CD8-positive, alpha-beta memory T cell (primary cell): ENCODE data around the gene GNG10. TPM values are rescaled to one million over a fixed set of nuclear protein-coding genes. Genes with fewer than 3 reads are reported as not detected.
A peak's percentile ranks its signal among the peaks of the same experiment; 100 is the strongest.
"Not testable (repeated sequence)": the region's sequence is repeated elsewhere in the genome, so short reads cannot be mapped to it uniquely, and the experiment has no call there.

Experiments
- CTCF ChIA-PET: fragments of 350-600 bp; sonication (Branson Sonifier 250); formaldehyde crosslinking; loops from one replicate; lab custom pipeline; 2021; ENCODE audit warnings: antibody characterized with exemption; lab: Charles Lee
- POLR2A ChIA-PET: fragments of 350-600 bp; sonication (Branson Sonifier 250); formaldehyde crosslinking; loops from one replicate; lab custom pipeline; 2021; ENCODE audit warnings: antibody characterized with exemption; lab: Charles Lee
- DNase-seq, 5 donors: peaks; one replicate each; pipeline versions ENCODE4 v3.0.0 to v3.0.0-alpha.2; 2020 to 2022; ENCODE audit warnings: mixed read lengths in 1 of 5
- H3K27ac ChIP-seq: one replicate; pipeline ENCODE4 v1.7.0; 2013; ENCODE audit warnings: low read depth, mild to moderate bottlenecking, low read length, moderate library complexity
- H3K27me3 ChIP-seq: 2 replicates; pipeline ENCODE4 v1.7.0; 2013; ENCODE audit warnings: low read length, mild to moderate bottlenecking; ENCODE audit not compliant: insufficient read depth, poor library complexity, severe bottlenecking
- H3K36me3 ChIP-seq: 2 replicates; pipeline ENCODE4 v1.7.0; 2013; ENCODE audit warnings: mild to moderate bottlenecking, low read length, moderate library complexity; ENCODE audit not compliant: insufficient read depth
- H3K4me1 ChIP-seq: 2 replicates; pipeline ENCODE4 v1.7.0; 2013; ENCODE audit warnings: mild to moderate bottlenecking, low read length, moderate library complexity; ENCODE audit not compliant: insufficient read depth
- H3K4me3 ChIP-seq: 2 replicates; pipeline ENCODE4 v1.7.0; 2013; ENCODE audit warnings: mild to moderate bottlenecking, low read length
- H3K9me3 ChIP-seq: 2 replicates; pipeline ENCODE4 v1.7.0; 2013; ENCODE audit warnings: mild to moderate bottlenecking, low read length
- H3K27ac Mint-ChIP-seq, 8 donors: one replicate each; pipeline ENCODE4 v1.8.0; 2020 to 2021; ENCODE audit warnings: mixed read lengths in 8 of 8, mild to moderate bottlenecking in 6 of 8, inconsistent platforms in 3 of 8, moderate library complexity in 3 of 8
- H3K27me3 Mint-ChIP-seq, 2 donors: one replicate each; pipeline ENCODE4 v1.8.0; 2020 to 2021; ENCODE audit warnings: mixed read lengths in 2 of 2, mild to moderate bottlenecking in 1 of 2, moderate library complexity in 1 of 2
- H3K36me3 Mint-ChIP-seq, 3 donors: one replicate each; pipeline ENCODE4 v1.8.0; 2020 to 2021; ENCODE audit warnings: mixed read lengths in 3 of 3, inconsistent platforms in 1 of 3, mild to moderate bottlenecking in 1 of 3
- H3K4me1 Mint-ChIP-seq, 3 donors: one replicate each; pipeline ENCODE4 v1.8.0; 2020 to 2021; ENCODE audit warnings: mixed read lengths in 3 of 3, inconsistent platforms in 1 of 3, mild to moderate bottlenecking in 1 of 3
- H3K4me3 Mint-ChIP-seq, 7 donors: one replicate each; pipeline ENCODE4 v1.8.0; 2020 to 2021; ENCODE audit warnings: mixed read lengths in 7 of 7, mild to moderate bottlenecking in 6 of 7, moderate library complexity in 4 of 7, inconsistent platforms in 2 of 7
- H3K9me3 Mint-ChIP-seq, 5 donors: one replicate each; pipeline ENCODE4 v1.8.0; 2020 to 2022; ENCODE audit warnings: mixed read lengths in 5 of 5, mild to moderate bottlenecking in 3 of 5, moderate library complexity in 2 of 5, inconsistent platforms in 1 of 5
- polyA plus RNA-seq: library from polyadenylated mRNA; unstranded; fragments of 300-500 nt; fragmentation: Illumina TruSeq; gene quantifications from one replicate; pipeline ENCODE4 v1.2.3, GENCODE V29; 2021
- total RNA-seq, 2 experiments: library from RNA; stranded (reverse); gene quantifications; one replicate each; pipeline ENCODE4 v1.2.3, GENCODE V29; 2021

The GNG10 gene
- total and polyA plus RNA-seq, 3 experiments from 2014 or later, result 21.9 to 25.1 (median 22.9) TPM

DNA sequence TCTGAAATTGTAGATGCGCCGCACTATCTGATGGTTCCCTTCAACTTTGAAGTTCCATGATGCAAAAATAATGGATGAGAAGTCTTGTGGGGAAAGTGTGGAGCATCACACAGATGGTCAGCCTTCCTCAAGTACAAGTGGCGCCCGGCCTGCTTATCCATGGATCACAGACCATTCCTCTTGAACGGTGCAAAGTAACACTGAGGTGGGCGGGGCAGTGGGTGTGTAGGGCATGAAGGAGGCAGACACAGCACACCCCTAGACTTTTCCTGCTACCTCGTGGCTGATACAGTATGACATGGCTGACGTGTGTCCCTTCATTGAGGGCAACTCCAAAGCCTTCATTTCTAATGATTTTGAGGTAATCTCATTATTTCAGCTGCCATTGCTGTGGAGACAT, 2.5 kb upstream of the GNG10 start:
- ChIA-PET CTCF (no interaction called here), POLR2A (no interaction called here)
- Histone ChIP-seq H3K9me3 (no peaks in the 10 kb centered on the region), H3K36me3 (no peaks in the 10 kb centered on the region), H3K4me1 (peaks cover 17% of the 10 kb centered on the region), H3K4me3 (no peak overlapping the region), H3K27me3 (no peaks in the 10 kb centered on the region), H3K27ac (no peak overlapping the region)
- H3K36me3 Mint-ChIP-seq, result peaks cover 0 to 15% (median 5%) of the 10 kb centered on the region in 3 donors
- H3K4me1 Mint-ChIP-seq, result peaks cover 21 to 32% (median 28%) of the 10 kb centered on the region in 3 donors
- no peaks in the 10 kb centered on the region for H3K9me3 Mint-ChIP-seq
- H3K4me3 Mint-ChIP-seq, result peak overlapping the region in 1 of 7 donors; percentile 84
- no peak overlapping the region for H3K27ac Mint-ChIP-seq
- no peaks in the 10 kb centered on the region for H3K27me3 Mint-ChIP-seq
- no peak for DNase-seq

DNA sequence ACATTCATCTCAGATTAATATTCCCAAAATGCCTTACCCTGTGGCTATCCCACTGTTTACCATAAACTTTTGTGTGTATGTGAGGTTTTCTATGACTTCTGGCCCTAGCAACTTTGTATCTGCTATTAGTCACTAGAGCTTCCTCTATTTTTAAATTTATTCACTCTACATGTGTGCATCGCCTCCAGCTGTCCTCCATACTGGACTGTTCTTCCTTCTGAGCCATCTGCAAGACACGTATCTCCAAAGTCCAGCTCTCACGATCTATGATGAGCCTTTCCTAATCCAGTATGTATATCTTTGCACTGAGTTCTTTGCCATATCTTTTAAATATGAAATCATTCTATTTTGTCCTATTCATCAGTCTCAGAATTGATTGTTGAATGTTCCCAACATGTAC, 1.7 kb upstream of the GNG10 start:
- Histone ChIP-seq H3K4me3 (no peak overlapping the region), H3K36me3 (no peaks in the 10 kb centered on the region), H3K4me1 (peaks cover 24% of the 10 kb centered on the region), H3K27ac (no peak overlapping the region), H3K9me3 (no peaks in the 10 kb centered on the region), H3K27me3 (no peaks in the 10 kb centered on the region)
- POLR2A ChIA-PET, result no interaction called here
- peaks cover 23 to 39% (median 36%) of the 10 kb centered on the region in 3 donors for H3K4me1 Mint-ChIP-seq
- no peaks in the 10 kb centered on the region for H3K9me3 Mint-ChIP-seq
- DNase-seq, result no peak
- CTCF ChIA-PET, result no interaction called here
- peak overlapping the region in 3 of 7 donors; percentile 84 to 90 (median 89) for H3K4me3 Mint-ChIP-seq
- H3K36me3 Mint-ChIP-seq, result peaks cover 0 to 12% (median 7%) of the 10 kb centered on the region in 3 donors
- no peaks in the 10 kb centered on the region for H3K27me3 Mint-ChIP-seq
- no peak overlapping the region for H3K27ac Mint-ChIP-seq

DNA sequence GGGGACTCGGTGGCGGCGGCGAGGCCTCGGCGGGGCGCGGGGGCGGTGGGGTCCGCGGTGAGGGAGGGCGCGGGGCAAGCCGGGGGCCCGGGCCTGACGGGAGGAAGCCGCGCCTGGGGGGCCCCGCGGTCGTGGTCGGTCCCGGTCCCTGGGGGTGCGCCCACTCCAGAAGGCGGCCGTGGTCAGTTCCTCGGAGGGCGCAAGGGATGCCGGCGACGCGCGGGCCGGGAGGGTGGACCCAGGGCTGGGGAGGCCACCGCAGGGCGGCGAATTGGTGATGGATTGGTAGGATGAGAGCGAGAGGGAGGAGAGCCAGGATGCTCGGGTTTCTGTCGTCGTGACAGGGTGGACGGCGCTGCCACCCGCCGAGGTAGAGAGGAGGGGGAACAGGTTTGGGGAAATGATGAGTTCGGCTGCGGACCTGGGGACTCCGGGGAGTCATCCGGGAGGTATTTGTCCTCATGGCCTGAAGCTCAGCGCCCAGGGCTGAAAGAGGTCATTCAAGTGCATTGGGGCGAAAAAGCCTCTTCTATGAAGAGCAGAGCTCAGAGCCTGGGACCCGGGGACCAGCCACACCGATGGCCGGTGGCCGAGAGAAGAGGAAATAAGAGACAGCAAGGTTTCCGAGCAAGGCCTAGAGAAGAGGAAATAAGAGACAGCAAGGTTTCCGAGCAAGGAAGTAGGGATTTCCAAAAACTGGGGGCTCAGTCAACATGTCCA, 557 bp downstream of the GNG10 start:
- DNase-seq, result peak; percentile 11 to 52 (median 21)
- Mint-ChIP-seq H3K27ac (peak overlapping the region; percentile 31 to 98 (median 88)), H3K9me3 (no peaks in the 10 kb centered on the region), H3K27me3 (no peaks in the 10 kb centered on the region), H3K4me3 (peak overlapping the region; percentile 93 to 98 (median 96)), H3K36me3 (peaks cover 0 to 19% (median 4%) of the 10 kb centered on the region in 3 donors), H3K4me1 (peaks cover 27 to 47% (median 47%) of the 10 kb centered on the region in 3 donors)
- POLR2A ChIA-PET, result interaction anchor here (0.7 to 2.0 kb wide), 3 partner anchors 9 to 1089 kb away, joined by 3 to 10 read pairs (median 4); partner anchors contain the start of gene DNAJC25
- peak overlapping the region; percentile 82 for H3K4me3 ChIP-seq
- no peaks in the 10 kb centered on the region for H3K36me3 ChIP-seq
- H3K27me3 ChIP-seq, result no peaks in the 10 kb centered on the region
- peaks cover 30% of the 10 kb centered on the region for H3K4me1 ChIP-seq
- peak overlapping the region; percentile 62 for H3K27ac ChIP-seq
- H3K9me3 ChIP-seq, result no peaks in the 10 kb centered on the region
- CTCF ChIA-PET, result interaction anchor here (1.3 to 1.5 kb wide), 3 partner anchors 9 to 413 kb away, joined by 4 to 7 read pairs (median 4); partner anchors contain the start of gene DNAJC25

DNA sequence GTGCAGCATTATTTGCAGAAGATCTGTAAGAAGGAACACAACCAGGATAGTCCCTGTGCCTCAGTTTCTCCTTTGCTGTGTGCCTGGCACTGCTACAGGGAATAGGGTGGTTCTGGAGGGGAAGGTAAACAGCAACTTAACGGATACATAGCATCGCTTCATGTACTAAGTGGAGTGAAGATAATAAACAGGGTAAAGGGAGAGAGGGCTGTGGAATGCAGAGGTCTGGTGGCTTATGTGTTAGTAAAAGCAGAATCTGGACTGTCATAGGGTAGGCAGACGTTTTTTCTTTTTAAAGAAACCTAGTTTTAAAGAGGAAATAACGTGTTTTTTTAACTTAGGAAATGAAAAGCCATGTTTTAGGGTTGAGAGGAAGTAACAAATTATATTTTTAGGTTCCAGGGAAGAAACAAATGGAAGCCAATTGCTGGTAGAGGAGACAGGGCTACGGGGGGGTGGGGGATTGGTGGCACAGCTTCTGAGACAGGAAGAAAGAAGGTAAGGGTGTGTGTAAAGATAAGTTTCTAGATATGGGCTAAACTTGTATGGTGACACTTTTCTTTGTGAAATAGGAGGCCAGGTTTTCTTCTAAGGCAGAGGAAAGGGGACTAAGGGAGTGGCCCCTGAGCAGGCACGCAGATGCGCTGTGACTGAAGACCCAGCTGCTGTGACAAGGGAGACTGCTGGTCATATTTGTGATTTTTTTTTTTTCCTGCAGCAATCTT, 1.3 kb downstream of the GNG10 start:
- no peaks in the 10 kb centered on the region for H3K27me3 ChIP-seq
- H3K4me1 ChIP-seq, result peaks cover 30% of the 10 kb centered on the region
- peak overlapping the region; percentile 93 to 98 (median 96) for H3K4me3 Mint-ChIP-seq
- DNase-seq, result peak in 1 of 5 donors; percentile 20
- ChIA-PET POLR2A (interaction anchor here (1.0 to 2.0 kb wide), 2 partner anchors 32 to 1089 kb away, joined by 4 to 10 read pairs; partner anchors contain the start of gene DNAJC25), CTCF (interaction anchor here (1.5 kb wide), 1 partner anchor 9 kb away, joined by 4 read pairs; no protein-coding TSS in a partner anchor)
- H3K4me3 ChIP-seq, result peak overlapping the region; percentile 82
- peaks cover 27 to 48% (median 47%) of the 10 kb centered on the region in 3 donors for H3K4me1 Mint-ChIP-seq
- no peaks in the 10 kb centered on the region for H3K27me3 Mint-ChIP-seq
- peak overlapping the region; percentile 62 for H3K27ac ChIP-seq
- no peaks in the 10 kb centered on the region for H3K36me3 ChIP-seq
- no peaks in the 10 kb centered on the region for H3K9me3 Mint-ChIP-seq
- peak overlapping the region; percentile 31 to 98 (median 88) for H3K27ac Mint-ChIP-seq
- H3K9me3 ChIP-seq, result no peaks in the 10 kb centered on the region
- H3K36me3 Mint-ChIP-seq, result peaks cover 0 to 26% (median 4%) of the 10 kb centered on the region in 3 donors

DNA sequence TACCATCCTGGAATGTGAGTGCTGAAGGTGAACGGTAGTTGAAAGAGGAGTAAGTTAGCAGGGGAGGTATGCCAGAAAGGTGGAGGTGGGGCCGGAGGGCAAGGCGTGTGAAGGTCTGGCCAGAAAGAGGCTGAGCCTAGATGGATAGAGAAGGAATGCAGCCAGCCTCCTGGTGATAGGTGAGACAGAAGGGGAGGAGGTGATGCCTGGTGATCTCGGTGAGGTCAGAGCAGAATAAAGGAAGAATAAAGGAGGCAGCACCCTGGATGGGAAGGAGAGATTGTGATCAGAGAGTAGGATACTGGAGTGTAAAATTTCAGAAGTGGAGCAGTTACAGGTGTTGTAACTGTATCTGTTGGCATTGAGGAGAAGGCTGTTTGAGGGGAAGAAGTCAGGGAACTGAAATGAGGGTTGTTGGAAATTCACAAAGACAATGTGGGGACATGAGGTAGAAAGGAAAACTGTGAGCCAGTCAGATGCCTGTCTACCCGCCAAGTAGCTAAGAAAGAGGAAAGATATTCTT, 2.0 kb downstream of the GNG10 start:
- peaks cover 30% of the 10 kb centered on the region for H3K4me1 ChIP-seq
- CTCF ChIA-PET, result no interaction called here
- POLR2A ChIA-PET, result no interaction called here
- Mint-ChIP-seq H3K27ac (peak overlapping the region; percentile 31 to 98 (median 88)), H3K4me3 (peak overlapping the region; percentile 93 to 98 (median 96)), H3K36me3 (peaks cover 0 to 30% (median 4%) of the 10 kb centered on the region in 3 donors), H3K4me1 (peaks cover 27 to 48% (median 47%) of the 10 kb centered on the region in 3 donors), H3K9me3 (no peaks in the 10 kb centered on the region), H3K27me3 (no peaks in the 10 kb centered on the region)
- DNase-seq, result no peak
- no peaks in the 10 kb centered on the region for H3K9me3 ChIP-seq
- no peaks in the 10 kb centered on the region for H3K27me3 ChIP-seq
- no peaks in the 10 kb centered on the region for H3K36me3 ChIP-seq
- H3K4me3 ChIP-seq, result peak overlapping the region; percentile 82
- H3K27ac ChIP-seq, result peak overlapping the region; percentile 62

DNA sequence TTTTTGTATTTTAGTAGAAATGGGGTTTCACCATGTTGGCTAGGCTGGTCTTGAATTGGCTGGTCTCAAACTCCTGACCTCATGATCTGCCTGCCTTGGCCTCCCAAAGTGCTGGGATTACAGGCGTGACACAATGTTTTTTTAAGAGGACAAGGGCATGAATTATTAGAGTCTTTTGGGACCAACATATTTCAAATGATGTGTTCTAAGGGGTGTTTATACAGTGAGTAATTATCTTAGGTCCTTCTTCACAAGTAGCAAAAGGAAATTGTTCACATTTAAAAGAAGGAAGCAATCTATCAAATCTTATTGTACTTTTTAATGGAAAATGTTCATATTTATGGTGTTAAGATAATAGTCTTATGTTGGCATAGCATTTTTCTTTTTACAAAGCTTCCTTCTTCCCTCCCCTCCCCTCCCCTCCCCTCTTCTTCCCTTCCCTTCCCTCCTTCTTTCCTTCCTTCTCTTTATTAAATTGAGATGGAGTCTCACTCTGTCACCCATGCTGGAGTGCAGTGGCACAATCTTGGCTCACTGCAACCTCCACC, 6.7 kb downstream of the GNG10 start:
- H3K36me3 Mint-ChIP-seq, result peaks cover 0 to 46% (median 9%) of the 10 kb centered on the region in 3 donors
- no peak overlapping the region for H3K4me3 Mint-ChIP-seq
- Histone ChIP-seq H3K27me3 (no peaks in the 10 kb centered on the region), H3K36me3 (no peaks in the 10 kb centered on the region), H3K4me1 (peaks cover 21% of the 10 kb centered on the region), H3K27ac (no peak overlapping the region), H3K4me3 (no peak overlapping the region), H3K9me3 (no peaks in the 10 kb centered on the region)
- H3K4me1 Mint-ChIP-seq, result peaks cover 11 to 26% (median 21%) of the 10 kb centered on the region in 3 donors
- H3K27ac Mint-ChIP-seq, result peak overlapping the region in 1 of 8 donors; percentile 42
- ChIA-PET CTCF (no interaction called here), POLR2A (no interaction called here)
- H3K9me3 Mint-ChIP-seq, result no peaks in the 10 kb centered on the region
- no peak for DNase-seq
- H3K27me3 Mint-ChIP-seq, result no peaks in the 10 kb centered on the region

DNA sequence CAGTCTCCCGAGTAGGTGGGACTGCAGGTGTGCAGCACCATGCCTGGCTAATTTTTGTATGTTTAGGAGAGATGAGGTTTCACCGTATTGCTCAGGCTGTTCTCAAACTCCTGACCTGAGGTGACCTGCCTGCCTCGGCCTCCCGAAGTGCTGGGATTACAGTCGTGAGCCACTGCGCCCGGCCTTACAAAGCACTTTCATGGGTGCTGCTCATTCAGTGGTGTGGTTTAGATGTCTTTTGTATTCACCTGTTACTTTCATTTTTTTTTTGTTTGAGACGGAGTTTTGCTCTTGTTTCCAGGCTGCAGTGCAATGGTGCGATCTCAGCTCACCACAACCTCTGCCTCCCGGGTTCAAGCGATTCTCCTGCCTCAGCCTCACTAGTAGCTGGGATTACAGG, 7.2 kb downstream of the GNG10 start:
- H3K36me3 ChIP-seq, DNase-seq, H3K27ac ChIP-seq, H3K4me3 ChIP-seq, H3K27me3 ChIP-seq, H3K27me3 Mint-ChIP-seq, H3K4me3 Mint-ChIP-seq, CTCF ChIA-PET, POLR2A ChIA-PET, H3K9me3 Mint-ChIP-seq, H3K9me3 ChIP-seq: not testable (repeated sequence)
- peaks cover 0 to 43% (median 7%) of the 10 kb centered on the region in 3 donors for H3K36me3 Mint-ChIP-seq
- peaks cover 6 to 21% (median 16%) of the 10 kb centered on the region in 3 donors for H3K4me1 Mint-ChIP-seq
- peaks cover 16% of the 10 kb centered on the region for H3K4me1 ChIP-seq
- peak overlapping the region in 1 of 8 donors; percentile 42 for H3K27ac Mint-ChIP-seq
